H9 (cell line): ENCODE data around the gene POC1B. TPM values are rescaled to one million over a fixed set of nuclear protein-coding genes. Genes with fewer than 3 reads are reported as not detected.
A peak's percentile ranks its signal among the peaks of the same experiment; 100 is the strongest.

ENCODE experiments used
- DNase-seq: peaks from one replicate; pipeline ENCODE4 v3.0.0-alpha.2; 2017
- H2AFZ ChIP-seq: one replicate; pipeline ENCODE4 v1.6.1; 2013; ENCODE audit warnings: mild to moderate bottlenecking, low read length, control low read depth, moderate library complexity
- H2AK5ac ChIP-seq: 2 replicates; pipeline ENCODE4 v1.6.1; 2013; ENCODE audit warnings: low read length, control low read depth, mixed read lengths; ENCODE audit not compliant: insufficient read length
- H2BK120ac ChIP-seq: one replicate; pipeline ENCODE4 v1.6.1; 2013; ENCODE audit warnings: low read depth, mild to moderate bottlenecking, low read length, control low read depth, inconsistent platforms; ENCODE audit not compliant: poor library complexity, severe bottlenecking
- H2BK12ac ChIP-seq: 2 replicates; pipeline ENCODE4 v1.6.1; 2013; ENCODE audit warnings: low read length, control low read depth, mixed read lengths, low read depth; ENCODE audit not compliant: insufficient read length
- H2BK15ac ChIP-seq: 2 replicates; pipeline ENCODE4 v1.6.1; 2013; ENCODE audit warnings: low read depth, low read length, control low read depth
- H2BK20ac ChIP-seq: one replicate; pipeline ENCODE4 v1.6.1; 2013; ENCODE audit warnings: low read depth, mild to moderate bottlenecking, low read length, control low read depth, inconsistent platforms; ENCODE audit not compliant: poor library complexity, severe bottlenecking
- H2BK5ac ChIP-seq: 2 replicates; pipeline ENCODE4 v1.6.1; 2013; ENCODE audit warnings: low read length, control low read depth, mixed read lengths; ENCODE audit not compliant: insufficient read length
- H3K14ac ChIP-seq: 2 replicates; pipeline ENCODE4 v1.6.1; 2013; ENCODE audit warnings: low read length, control low read depth; ENCODE audit not compliant: insufficient read depth
- H3K18ac ChIP-seq: 2 replicates; pipeline ENCODE4 v1.6.1; 2013; ENCODE audit warnings: low read depth, mild to moderate bottlenecking, mixed read lengths, low read length, control low read depth; ENCODE audit not compliant: insufficient read length
- H3K23ac ChIP-seq: 2 replicates; pipeline ENCODE4 v1.6.1; 2013; ENCODE audit warnings: low read length, control low read depth, mixed read lengths, low read depth; ENCODE audit not compliant: insufficient read length
- H3K23me2 ChIP-seq: 2 replicates; pipeline ENCODE4 v1.6.1; 2013; ENCODE audit warnings: low read depth, mild to moderate bottlenecking, mixed read lengths, low read length, control low read depth; ENCODE audit not compliant: insufficient read length, poor library complexity, severe bottlenecking
- H3K27ac ChIP-seq: 2 replicates; pipeline ENCODE4 v1.5.1; 2013; ENCODE audit warnings: low read length, control low read depth, mixed read lengths, low read depth; ENCODE audit not compliant: insufficient read length
- H3K27me3 ChIP-seq: 2 replicates; pipeline ENCODE4 v1.6.1; 2013; ENCODE audit warnings: low read length, control low read depth, inconsistent platforms; ENCODE audit not compliant: insufficient read depth
- H3K4ac ChIP-seq: 2 replicates; pipeline ENCODE4 v1.6.1; 2013; ENCODE audit warnings: low read depth, mild to moderate bottlenecking, control low read depth, inconsistent platforms, low read length, moderate library complexity
- H3K4me1 ChIP-seq: 2 replicates; pipeline ENCODE4 v1.6.1; 2013; ENCODE audit warnings: low read length, control low read depth, inconsistent platforms; ENCODE audit not compliant: insufficient read depth
- H3K4me2 ChIP-seq: 2 replicates; pipeline ENCODE4 v1.6.1; 2013; ENCODE audit warnings: low read length, control low read depth, mixed read lengths; ENCODE audit not compliant: insufficient read length, insufficient read depth
- H3K56ac ChIP-seq: 2 replicates; pipeline ENCODE4 v1.6.1; 2013; ENCODE audit warnings: low read depth, mild to moderate bottlenecking, mixed read lengths, low read length, control low read depth; ENCODE audit not compliant: insufficient read length
- H3K79me1 ChIP-seq: 2 replicates; pipeline ENCODE4 v1.6.1; 2013; ENCODE audit warnings: low read depth, mild to moderate bottlenecking, moderate library complexity, low read length, control low read depth, inconsistent platforms; ENCODE audit not compliant: insufficient read depth, poor library complexity, severe bottlenecking
- H3K79me2 ChIP-seq: 2 replicates; pipeline ENCODE4 v1.6.1; 2013; ENCODE audit warnings: low read length, control low read depth, inconsistent platforms; ENCODE audit not compliant: insufficient read depth
- H3K9ac ChIP-seq: 2 replicates; pipeline ENCODE4 v1.6.1; 2013; ENCODE audit warnings: low read length, control low read depth, mixed read lengths; ENCODE audit not compliant: insufficient read length; ENCODE audit errors: extremely low read depth
- H3K9me3 ChIP-seq: one replicate; pipeline ENCODE4 v1.6.1; 2013; ENCODE audit warnings: low read depth, low read length, inconsistent platforms; ENCODE audit not compliant: control insufficient read depth
- H3T11ph ChIP-seq: one replicate; pipeline ENCODE4 v1.6.1; 2013; ENCODE audit warnings: mild to moderate bottlenecking, low read length, control low read depth, inconsistent platforms
- H4K20me1 ChIP-seq: one replicate; pipeline ENCODE4 v1.6.1; 2013; ENCODE audit not compliant: control insufficient read depth, insufficient read length, insufficient read depth
- H4K5ac ChIP-seq: 2 replicates; pipeline ENCODE4 v1.6.1; 2013; ENCODE audit warnings: low read depth, mild to moderate bottlenecking, mixed read lengths, low read length, control low read depth; ENCODE audit not compliant: insufficient read length
- H4K8ac ChIP-seq: replicated peaks from 2 replicates; pipeline ENCODE4 v1.6.1; 2013; ENCODE audit warnings: low read length, control low read depth, mixed read lengths, low read depth; ENCODE audit not compliant: insufficient read length
- H4K91ac ChIP-seq: 2 replicates; pipeline ENCODE4 v1.6.1; 2013; ENCODE audit warnings: low read depth, mild to moderate bottlenecking, moderate library complexity, mixed read lengths, low read length, control low read depth; ENCODE audit not compliant: insufficient read length
- H3K27ac Mint-ChIP-seq, 3 experiments: 2 replicates in 2 of 3; 3 replicates in 1 of 3; pipeline ENCODE4 v1.8.0; 2020 to 2021; ENCODE audit warnings: mixed read lengths in 3 of 3, mild to moderate bottlenecking in 1 of 3, moderate library complexity in 1 of 3
- H3K27me3 Mint-ChIP-seq: 2 replicates; pipeline ENCODE4 v1.8.0; 2021; ENCODE audit warnings: low read depth, mild to moderate bottlenecking, moderate library complexity, mixed read lengths
- H3K36me3 Mint-ChIP-seq, 3 experiments: 2 replicates in 2 of 3; 3 replicates in 1 of 3; pipeline ENCODE4 v1.8.0; 2020 to 2021; ENCODE audit warnings: low read depth in 3 of 3, mixed read lengths in 3 of 3; ENCODE audit not compliant: insufficient read depth in 1 of 3
- H3K4me1 Mint-ChIP-seq, 2 experiments: 2 replicates each; pipeline ENCODE4 v1.8.0; 2020; ENCODE audit warnings: mixed read lengths in 2 of 2
- H3K4me3 Mint-ChIP-seq, 2 experiments: 2 replicates in 1 of 2; 3 replicates in 1 of 2; pipeline ENCODE4 v1.8.0; 2020 to 2021; ENCODE audit warnings: mild to moderate bottlenecking in 2 of 2, mixed read lengths in 2 of 2, moderate library complexity in 1 of 2
- H3K9me3 Mint-ChIP-seq, 2 experiments: 2 replicates in 1 of 2; 3 replicates in 1 of 2; pipeline ENCODE4 v1.8.0; 2020; ENCODE audit warnings: mild to moderate bottlenecking in 2 of 2, mixed read lengths in 2 of 2, moderate library complexity in 1 of 2
- WGBS: extraction: QIAGEN DNeasy Blood & Tissue Kit; methylation state at CpG from one replicate; pipeline ENCODE4 v1.1.7; 2013; ENCODE audit warnings: missing lambda C conversion rate, low lambda C conversion rate, mixed read lengths; ENCODE audit not compliant: insufficient read length; ENCODE audit errors: extremely low coverage; 5-methylcytosine and 5-hydroxymethylcytosine counted together
- total RNA-seq: library from RNA; stranded (reverse); gene quantifications from 2 replicates; pipeline ENCODE4 v1.2.1, GENCODE V29; 2021
- TF ChIP-seq, protein P1 (sequence below): fragments of 200-600 bp; sonication (generic); conservative IDR thresholded peaks from 3 replicates; pipeline ENCODE4 v1.8.0; 2021; ENCODE audit warnings: antibody characterized with exemption, mild to moderate bottlenecking

Gene POC1B
- total RNA-seq, 1 experiment from 2014 or later: 12.5 TPM

DNA sequence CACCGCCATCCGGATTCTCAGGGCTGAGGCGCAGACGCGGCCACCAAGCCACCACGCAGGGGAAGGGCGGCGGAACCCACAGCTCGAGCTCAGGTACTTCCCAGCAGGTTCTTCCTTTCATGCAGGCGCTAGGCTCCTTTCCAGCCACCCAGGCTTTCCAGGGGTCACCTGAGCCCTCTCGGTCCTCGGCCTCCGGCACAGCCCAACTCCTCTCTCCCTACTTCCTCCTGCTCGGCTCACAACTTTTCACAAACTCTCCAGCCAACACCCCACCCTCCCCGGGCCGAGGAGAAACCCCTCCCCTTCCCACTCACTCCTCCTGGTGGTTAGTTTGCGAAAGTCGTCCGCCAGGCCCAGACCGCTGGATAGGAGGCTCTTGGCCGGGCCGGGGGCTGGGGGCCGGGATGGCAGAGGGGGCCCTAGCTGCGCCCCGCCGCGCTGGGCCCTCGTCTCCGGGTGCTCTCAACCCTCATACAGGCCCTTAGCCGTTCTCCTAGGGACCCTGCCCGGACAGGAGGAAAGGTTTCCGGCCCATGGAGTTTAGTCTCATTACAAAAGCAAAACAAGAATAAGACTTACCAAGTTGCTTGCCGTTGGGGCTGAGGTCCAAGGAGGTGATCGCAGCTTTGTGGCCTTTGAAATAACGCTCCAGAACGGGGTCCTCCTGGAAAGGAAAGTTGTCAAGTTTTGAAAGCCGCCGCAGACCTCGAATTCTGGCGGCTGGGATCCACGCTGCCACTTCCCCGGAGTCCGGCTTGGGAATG is 1.1 kb downstream of the POC1B start, which contains the start of gene GALNT4:
Gene GALNT4 (minus strand): TSS at position 256 of the 764 bp plus-strand sequence. CDS start 247 bp downstream, at position 9.
- no peak within 1 kb of the TSS for H2AFZ ChIP-seq
- peak within 1 kb of the TSS; percentile 79 for H3K14ac ChIP-seq
- no peak within 1 kb of the TSS for H3K27ac ChIP-seq
- H3K4me2 ChIP-seq: peak within 1 kb of the TSS; percentile 37
- no peak within 1 kb of the TSS for H2BK5ac ChIP-seq
- peak; percentile 92 for DNase-seq
- H4K20me1 ChIP-seq: no peaks in the 10 kb centered on the region
- H2BK120ac ChIP-seq: no peak within 1 kb of the TSS
- H3K27ac Mint-ChIP-seq: peak within 1 kb of the TSS in 2 of 3 experiments; percentile 79 to 82; a peak in 5 of 7 replicates
- H3K79me1 ChIP-seq: no peaks in the 10 kb centered on the region
- no peak within 1 kb of the TSS for H2BK12ac ChIP-seq
- peak within 1 kb of the TSS; percentile 75 for H3K9ac ChIP-seq
- no peak within 1 kb of the TSS for H4K5ac ChIP-seq
- no peak within 1 kb of the TSS for H3K4ac ChIP-seq
- no peaks in the 10 kb centered on the region for H3K4me1 ChIP-seq
- no peaks in the 10 kb centered on the region for H3K27me3 ChIP-seq
- no peak within 1 kb of the TSS for H2BK15ac ChIP-seq
- H2BK20ac ChIP-seq: no peak within 1 kb of the TSS
- peaks cover 7 to 13% of the 10 kb centered on the region in 2 experiments for H3K4me1 Mint-ChIP-seq
- H2AK5ac ChIP-seq: no peak within 1 kb of the TSS
- H4K8ac ChIP-seq: no peak within 1 kb of the TSS
- H3K18ac ChIP-seq: peak within 1 kb of the TSS; percentile 38
- H3K56ac ChIP-seq: no peak within 1 kb of the TSS
- H3K27me3 Mint-ChIP-seq: peaks cover 2% of the 10 kb centered on the region
- H3K9me3 Mint-ChIP-seq: no peaks in the 10 kb centered on the region
- no peak within 1 kb of the TSS for H4K91ac ChIP-seq
- H3K23me2 ChIP-seq: peaks cover 10% of the 10 kb centered on the region
- no CpG with 5 or more reads among the region's 43 CpGs for WGBS
- H3K23ac ChIP-seq: no peak within 1 kb of the TSS
- peak within 1 kb of the TSS; percentile 88 to 95 for H3K4me3 Mint-ChIP-seq
- peaks cover 8 to 17% (median 15%) of the 10 kb centered on the region in 3 experiments; a peak in 6 of 7 replicates for H3K36me3 Mint-ChIP-seq
- no peaks in the 10 kb centered on the region for H3K9me3 ChIP-seq
- TF ChIP-seq, protein P1, sequence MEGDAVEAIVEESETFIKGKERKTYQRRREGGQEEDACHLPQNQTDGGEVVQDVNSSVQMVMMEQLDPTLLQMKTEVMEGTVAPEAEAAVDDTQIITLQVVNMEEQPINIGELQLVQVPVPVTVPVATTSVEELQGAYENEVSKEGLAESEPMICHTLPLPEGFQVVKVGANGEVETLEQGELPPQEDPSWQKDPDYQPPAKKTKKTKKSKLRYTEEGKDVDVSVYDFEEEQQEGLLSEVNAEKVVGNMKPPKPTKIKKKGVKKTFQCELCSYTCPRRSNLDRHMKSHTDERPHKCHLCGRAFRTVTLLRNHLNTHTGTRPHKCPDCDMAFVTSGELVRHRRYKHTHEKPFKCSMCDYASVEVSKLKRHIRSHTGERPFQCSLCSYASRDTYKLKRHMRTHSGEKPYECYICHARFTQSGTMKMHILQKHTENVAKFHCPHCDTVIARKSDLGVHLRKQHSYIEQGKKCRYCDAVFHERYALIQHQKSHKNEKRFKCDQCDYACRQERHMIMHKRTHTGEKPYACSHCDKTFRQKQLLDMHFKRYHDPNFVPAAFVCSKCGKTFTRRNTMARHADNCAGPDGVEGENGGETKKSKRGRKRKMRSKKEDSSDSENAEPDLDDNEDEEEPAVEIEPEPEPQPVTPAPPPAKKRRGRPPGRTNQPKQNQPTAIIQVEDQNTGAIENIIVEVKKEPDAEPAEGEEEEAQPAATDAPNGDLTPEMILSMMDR: peak; percentile 74
- no peak within 1 kb of the TSS for H3T11ph ChIP-seq
- no peaks in the 10 kb centered on the region for H3K79me2 ChIP-seq
